NCI-H226 (cell line): ENCODE results near the gene ZMAT1.
"Not testable (repeated sequence)": the region's sequence is repeated elsewhere in the genome, so short reads cannot be mapped to it uniquely, and the experiment has no call there.

ENCODE experiments used
- DNase-seq: peaks from one replicate; pipeline ENCODE4 v3.0.0-alpha.2; 2015

The ZMAT1 gene

DNA sequence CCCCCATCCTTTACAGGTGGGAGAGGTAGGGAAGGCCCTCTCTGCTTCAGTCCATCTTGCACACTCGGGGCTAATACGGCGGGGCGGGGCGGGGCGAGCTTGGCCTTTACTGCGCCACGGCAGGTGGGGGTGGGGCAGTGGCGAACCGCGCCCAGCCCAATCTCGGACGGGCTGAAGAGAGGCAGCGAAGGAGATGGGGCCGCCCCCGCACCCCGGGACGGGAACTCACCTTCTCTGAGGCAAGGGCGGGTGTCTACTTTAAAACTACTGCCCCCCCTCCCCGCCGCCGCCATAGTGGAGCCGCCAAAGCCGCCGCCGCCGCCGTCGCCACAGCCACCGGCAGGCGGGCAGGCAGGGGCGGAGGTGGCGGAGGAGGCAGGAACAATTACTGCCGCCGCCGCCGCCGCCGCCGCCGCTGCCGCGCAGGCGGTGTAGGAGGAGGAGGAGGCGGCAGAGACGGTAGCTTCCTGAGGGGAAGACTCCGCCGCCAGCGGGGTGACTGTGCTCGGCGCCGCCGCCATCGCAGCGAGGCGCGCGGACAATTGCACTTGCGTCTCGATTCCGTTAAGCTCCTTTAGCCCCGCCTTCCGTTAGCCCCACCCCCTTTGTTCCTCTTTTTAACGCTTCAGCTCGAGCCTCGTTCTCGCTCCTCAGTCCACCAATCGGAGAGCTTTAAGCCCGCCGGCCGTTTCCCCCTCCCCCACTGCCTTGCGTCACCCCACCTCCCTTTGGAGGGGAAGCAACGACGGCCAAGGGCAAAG, at the start of gene ZMAT1:
Gene ZMAT1, minus strand, starts transcription at position 540 of the 761 bp plus-strand sequence. Its CDS starts 19 bp downstream, at position 521.
- DNase-seq, result peak; percentile 1

GRCh38 chrX:101977106-101977505, 45.3 kb upstream of the ZMAT1 start:
- DNase-seq, result no peak

DNA sequence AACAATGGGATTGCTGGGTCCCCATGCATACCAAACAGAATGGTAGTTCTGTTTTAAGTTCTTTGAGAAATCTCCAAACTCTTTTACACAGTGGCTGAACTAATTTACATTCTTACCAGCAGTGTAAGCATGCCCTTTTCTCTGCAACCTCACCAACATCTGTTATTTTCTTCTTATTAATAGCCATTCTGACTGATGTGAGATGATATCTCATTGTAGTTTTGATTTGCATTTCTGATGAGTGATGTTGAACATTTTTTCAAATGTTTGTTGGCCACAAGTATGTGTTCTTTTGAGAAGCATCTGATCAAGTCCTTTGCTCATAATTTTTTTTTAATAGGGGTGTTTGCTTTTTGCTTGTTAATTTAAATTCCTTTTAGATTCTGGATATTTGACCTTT, 41.2 kb upstream of the ZMAT1 start:
- no peak for DNase-seq

GRCh38 chrX:101964923-101965539, 33.2 kb upstream of the ZMAT1 start:
- not testable (repeated sequence) for DNase-seq

- no peak for DNase-seq
These were observed 26.3 kb upstream of the ZMAT1 start for GRCh38 chrX:101958139-101958538.

DNA sequence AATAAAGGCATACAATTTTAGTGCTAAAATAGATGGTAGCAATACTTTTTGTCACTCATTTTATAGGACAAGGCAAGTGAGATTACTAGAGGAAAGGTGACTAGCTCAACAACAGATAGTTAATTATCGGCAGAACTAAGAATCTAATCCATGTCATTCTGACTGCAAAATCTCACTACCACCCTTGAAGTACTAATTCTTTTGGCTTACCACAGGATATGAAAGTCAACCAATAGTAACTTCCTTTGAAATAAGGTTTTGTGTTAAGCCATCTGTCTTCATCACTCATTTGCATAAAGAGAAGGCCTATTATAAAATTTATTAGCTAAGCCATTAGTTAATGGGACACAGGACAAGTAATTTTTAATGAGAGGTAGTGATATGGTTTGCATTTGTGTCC, 25.3 kb upstream of the ZMAT1 start:
- DNase-seq, result no peak

- no peak for DNase-seq
These were observed 24.7 kb upstream of the ZMAT1 start for GRCh38 chrX:101956556-101956955.

DNA sequence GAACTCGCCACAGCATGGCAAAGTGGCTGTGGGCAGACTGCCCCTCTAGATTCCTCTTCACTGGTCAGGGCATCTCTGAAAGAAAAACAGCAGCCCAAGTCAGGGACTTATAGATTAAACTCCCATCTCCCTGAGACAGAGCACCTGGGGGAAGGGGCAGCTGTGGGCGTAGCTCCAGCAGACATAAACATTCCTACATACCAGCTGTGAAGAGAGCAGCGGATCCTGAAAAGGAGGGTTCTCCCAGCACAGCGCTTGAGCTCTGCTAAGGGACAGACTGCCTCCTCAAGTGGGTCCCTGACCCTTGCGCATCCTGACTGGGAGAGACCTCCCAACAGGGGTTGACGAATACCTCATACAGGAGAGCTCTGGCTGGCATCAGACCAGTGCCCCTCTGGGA, 18.8 kb upstream of the ZMAT1 start:
- no peak for DNase-seq

DNA sequence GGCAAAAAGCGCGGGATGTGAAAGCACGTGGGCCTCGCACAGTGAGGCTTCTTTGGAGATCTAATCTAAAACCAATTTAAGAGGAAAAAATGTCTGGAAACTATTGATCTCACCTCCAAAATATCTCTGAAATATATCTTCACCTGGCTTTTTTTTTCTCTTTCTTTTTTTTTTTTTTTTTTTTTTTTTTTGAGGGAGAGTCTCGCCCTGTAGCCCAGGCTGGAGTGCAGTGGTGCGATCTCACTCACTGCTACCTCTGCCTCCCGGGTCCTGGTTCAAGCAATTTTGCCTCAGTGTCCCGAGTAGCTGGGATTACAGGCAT, 383 bp upstream of the ZMAT1 start:
- no peak for DNase-seq

- DNase-seq, result no peak
These were observed 715 bp downstream of the ZMAT1 start for GRCh38 chrX:101931136-101931487.

DNA sequence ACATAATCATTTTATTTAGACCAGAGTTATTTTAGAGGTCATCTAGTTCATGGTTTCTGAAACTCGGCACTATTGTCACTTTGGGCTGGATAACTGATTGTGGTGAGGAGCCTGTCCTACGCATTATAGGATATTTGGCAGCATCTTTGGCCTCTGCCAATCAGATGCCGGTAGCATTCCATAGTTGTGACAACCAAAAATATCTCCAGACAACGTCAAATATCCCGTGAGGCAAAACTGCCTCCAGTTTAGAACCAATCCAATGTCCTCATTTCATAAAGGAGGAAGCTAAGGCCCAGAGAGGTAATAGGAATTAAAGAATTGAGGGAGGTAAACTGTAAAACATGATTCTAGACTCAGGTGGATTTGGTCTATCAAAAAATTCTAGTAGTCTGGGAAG, 6.1 kb downstream of the ZMAT1 start:
- DNase-seq, result no peak

- DNase-seq, result no peak
These were observed 13.1 kb downstream of the ZMAT1 start for GRCh38 chrX:101918751-101919150.

- no peak for DNase-seq
These were observed 25.6 kb downstream of the ZMAT1 start for GRCh38 chrX:101906136-101906796.

GRCh38 chrX:101904996-101905395, 26.8 kb downstream of the ZMAT1 start:
- DNase-seq, result no peak
